Esophagus muscularis mucosa (tissue), 3 donors: ENCODE measurements around the gene TMA16.

Experiments
- CTCF ChIP-seq, 3 experiments: fragments of 200-600 bp in 2 of 3; fragments of 450-650 bp in 1 of 3; sonication (generic) in 2 of 3; IDR thresholded peaks; one replicate each; pipeline ENCODE4 v1.5.1; 2017 to 2019; ENCODE audit warnings: antibody characterized with exemption in 3 of 3, mild to moderate bottlenecking in 2 of 3, moderate library complexity in 1 of 3
- EP300 ChIP-seq: sonication (generic); formaldehyde crosslinking; IDR thresholded peaks from one replicate; pipeline ENCODE4 v1.6.1; 2017; ENCODE audit warnings: antibody characterized with exemption

DNA sequence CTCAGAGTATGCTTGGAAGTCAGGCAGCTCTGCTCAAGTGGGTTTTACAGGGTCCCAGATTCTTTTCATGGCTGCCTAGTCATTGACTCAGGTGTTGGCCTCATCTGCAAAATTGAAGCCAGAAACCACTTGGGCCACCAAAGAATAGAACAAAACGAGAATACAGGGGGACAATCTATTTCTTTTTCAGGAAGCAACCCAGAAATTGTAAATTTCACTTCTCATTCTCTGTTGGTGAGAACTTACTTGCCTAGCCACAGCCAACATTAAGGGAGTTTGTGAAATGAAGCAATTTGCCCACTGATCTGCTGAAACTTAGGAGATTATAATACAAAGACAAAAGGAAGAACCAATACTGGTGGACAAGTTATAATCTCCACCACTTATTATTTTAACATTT, 12.3 kb upstream of the TMA16 start:
- TF ChIP-seq CTCF (IDR thresholded peaks at IDR 0.05) (no peak), EP300 (no peak)
